Activated CD4-positive, alpha-beta memory T cell treated with anti-CD3 and anti-CD28 coated beads, Interleukin-2, amount 10 ng/mL, durations not matched to agents 7 days and 5 days (primary cell): Measurements from ENCODE around the gene ZNF236. TPM values are rescaled to one million over a fixed set of nuclear protein-coding genes. Genes with fewer than 3 reads are reported as not detected.
A peak's percentile ranks its signal among the peaks of the same experiment; 100 is the strongest.

Experiments used
- CTCF ChIA-PET: fragments of 350-600 bp; sonication (Branson Sonifier 250); formaldehyde crosslinking; loops from one replicate; lab custom pipeline; 2021; ENCODE audit warnings: antibody characterized with exemption, inconsistent platforms; lab: Charles Lee
- POLR2A ChIA-PET: fragments of 350-600 bp; sonication (Branson Sonifier 250); formaldehyde crosslinking; loops from one replicate; lab custom pipeline; 2021; ENCODE audit warnings: antibody characterized with exemption; lab: Charles Lee
- DNase-seq: peaks from one replicate; pipeline ENCODE4 v3.0.0-alpha.2; 2020
- H3K27ac Mint-ChIP-seq: one replicate; pipeline ENCODE4 v1.8.0; 2021; ENCODE audit warnings: mild to moderate bottlenecking, mixed read lengths
- H3K27me3 Mint-ChIP-seq: one replicate; pipeline ENCODE4 v1.8.0; 2021; ENCODE audit warnings: mixed read lengths
- H3K36me3 Mint-ChIP-seq: one replicate; pipeline ENCODE4 v1.8.0; 2021; ENCODE audit warnings: low read depth, mixed read lengths
- H3K4me1 Mint-ChIP-seq: one replicate; pipeline ENCODE4 v1.8.0; 2021; ENCODE audit warnings: mixed read lengths
- H3K4me3 Mint-ChIP-seq: one replicate; pipeline ENCODE4 v1.8.0; 2021; ENCODE audit warnings: mild to moderate bottlenecking, mixed read lengths
- H3K9me3 Mint-ChIP-seq: one replicate; pipeline ENCODE4 v1.8.0; 2021; ENCODE audit warnings: mixed read lengths
- total RNA-seq, 2 experiments: library from RNA; stranded (reverse); gene quantifications; one replicate each; pipeline ENCODE4 v1.2.3, GENCODE V29; 2021

Gene ZNF236
- total RNA-seq, 2 experiments from 2014 or later = 17.9 to 20.2 TPM

DNA sequence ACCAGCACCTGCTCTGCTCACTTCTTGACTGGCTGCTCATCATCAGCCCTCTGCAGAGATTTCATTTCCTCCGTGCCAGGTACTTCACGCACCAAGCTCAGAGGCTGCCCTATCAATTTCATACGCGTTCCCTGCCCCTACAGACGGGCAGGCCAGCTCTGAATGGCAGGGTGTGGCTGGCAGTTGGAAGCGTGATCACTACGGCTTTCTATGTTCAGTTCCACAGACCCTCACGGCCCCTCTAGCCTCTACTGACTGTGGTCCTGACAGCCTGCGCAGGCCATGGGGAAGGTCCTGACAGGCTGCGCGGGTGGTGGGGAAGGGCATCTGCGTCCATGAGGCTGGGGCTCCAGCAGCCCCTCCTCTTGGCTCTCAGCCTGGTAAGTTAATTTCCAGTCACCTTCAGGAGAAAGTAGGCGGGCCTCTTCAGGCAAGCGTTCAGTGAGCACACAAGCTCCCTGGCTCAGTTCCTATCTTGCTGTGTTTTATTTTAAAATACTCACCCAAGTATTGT, 154.8 kb downstream of the ZNF236 start:
- no peaks in the 10 kb centered on the region for H3K27me3 Mint-ChIP-seq
- no peaks in the 10 kb centered on the region for H3K9me3 Mint-ChIP-seq
- ChIA-PET POLR2A (no interaction called here), CTCF (interaction anchor here (0.9 to 1.2 kb wide), 2 partner anchors 12 to 23 kb away, joined by 3 read pairs; no protein-coding TSS in a partner anchor)
- no peaks in the 10 kb centered on the region for H3K36me3 Mint-ChIP-seq
- no peak overlapping the region for H3K27ac Mint-ChIP-seq
- H3K4me1 Mint-ChIP-seq = no peaks in the 10 kb centered on the region
- peak; percentile 14 for DNase-seq
- H3K4me3 Mint-ChIP-seq = no peak overlapping the region

DNA sequence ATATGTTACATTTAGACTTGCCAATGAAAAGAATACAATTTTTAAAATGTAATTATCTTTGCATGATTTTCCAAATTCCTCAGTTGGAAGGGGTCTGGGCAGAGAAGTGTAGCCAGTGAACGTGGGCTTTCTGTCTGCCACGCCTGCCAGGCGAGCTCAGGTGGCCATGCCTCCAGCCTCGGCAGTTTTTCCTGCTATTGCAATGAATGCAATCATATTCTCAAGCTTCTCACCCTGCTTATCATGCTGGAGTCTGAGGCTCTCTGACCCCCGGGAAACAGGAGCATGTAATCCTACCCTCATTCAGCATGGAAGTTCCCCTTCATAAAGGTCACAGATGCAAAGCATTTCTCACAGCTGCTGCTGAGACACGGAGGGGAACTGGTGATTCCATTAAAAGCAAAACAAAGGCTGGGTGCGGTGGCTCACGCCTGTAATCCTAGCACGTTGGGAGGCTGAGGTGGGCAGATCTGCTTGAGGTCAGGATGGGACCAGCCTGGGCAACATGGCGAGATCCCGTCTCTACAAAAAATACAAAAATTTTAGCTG, 155.4 kb downstream of the ZNF236 start:
- POLR2A ChIA-PET = no interaction called here
- no peaks in the 10 kb centered on the region for H3K9me3 Mint-ChIP-seq
- peak; percentile 9 for DNase-seq
- CTCF ChIA-PET = interaction anchor here (0.9 to 1.2 kb wide), 2 partner anchors 11 to 22 kb away, joined by 3 read pairs; no protein-coding TSS in a partner anchor
- no peak overlapping the region for H3K4me3 Mint-ChIP-seq
- H3K27me3 Mint-ChIP-seq = no peaks in the 10 kb centered on the region
- H3K4me1 Mint-ChIP-seq = no peaks in the 10 kb centered on the region
- no peaks in the 10 kb centered on the region for H3K36me3 Mint-ChIP-seq
- no peak overlapping the region for H3K27ac Mint-ChIP-seq

- Mint-ChIP-seq H3K27ac (no peak overlapping the region), H3K9me3 (no peaks in the 10 kb centered on the region), H3K27me3 (no peaks in the 10 kb centered on the region), H3K36me3 (no peaks in the 10 kb centered on the region), H3K4me1 (peaks cover 6% of the 10 kb centered on the region), H3K4me3 (no peak overlapping the region)
- POLR2A ChIA-PET = no interaction called here
- peak; percentile 11 for DNase-seq
- CTCF ChIA-PET = no interaction called here
Measured at GRCh38 chr18:76978616-76979015, 156.3 kb downstream of the ZNF236 start.

DNA sequence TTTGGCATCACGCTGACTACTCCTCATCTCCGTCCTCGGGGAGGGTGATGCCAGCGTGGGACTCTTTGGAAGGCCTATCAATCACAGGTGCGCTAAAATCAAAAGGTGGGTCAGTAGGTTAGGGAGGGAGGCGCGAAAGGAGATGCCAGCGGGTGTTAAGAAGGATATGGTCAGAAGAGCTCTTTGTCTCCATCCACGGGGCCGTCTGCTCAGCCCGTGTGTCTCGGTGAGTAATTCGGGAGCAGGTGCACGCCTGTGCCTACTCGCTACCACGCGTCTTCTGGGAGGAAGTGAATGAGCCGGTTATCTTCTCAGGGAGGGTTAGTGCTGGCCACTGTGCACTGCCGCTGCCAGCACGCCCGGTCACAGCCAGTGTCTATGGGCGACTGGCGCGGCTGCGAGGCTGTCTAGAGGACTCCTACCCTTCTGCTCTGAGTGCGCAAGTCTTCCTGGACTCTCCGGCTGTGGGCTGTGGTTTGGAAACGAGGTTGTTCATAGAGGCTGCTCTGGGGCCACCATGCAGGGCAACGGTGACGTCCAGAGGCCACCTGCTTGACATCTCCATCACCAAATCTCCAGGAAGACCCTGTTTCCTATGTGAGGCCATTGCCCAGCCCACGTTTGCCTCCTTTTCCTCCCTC, 156.9 kb downstream of the ZNF236 start:
- DNase-seq = peak; percentile 13
- ChIA-PET POLR2A (no interaction called here), CTCF (no interaction called here)
- Mint-ChIP-seq H3K36me3 (no peaks in the 10 kb centered on the region), H3K9me3 (no peaks in the 10 kb centered on the region), H3K4me1 (peaks cover 6% of the 10 kb centered on the region), H3K27ac (no peak overlapping the region), H3K27me3 (no peaks in the 10 kb centered on the region), H3K4me3 (no peak overlapping the region)

- no peaks in the 10 kb centered on the region for H3K36me3 Mint-ChIP-seq
- no peak overlapping the region for H3K27ac Mint-ChIP-seq
- H3K4me3 Mint-ChIP-seq = no peak overlapping the region
- H3K27me3 Mint-ChIP-seq = no peaks in the 10 kb centered on the region
- POLR2A ChIA-PET = no interaction called here
- DNase-seq = peak; percentile 10
- CTCF ChIA-PET = no interaction called here
- H3K9me3 Mint-ChIP-seq = no peaks in the 10 kb centered on the region
- H3K4me1 Mint-ChIP-seq = peaks cover 6% of the 10 kb centered on the region
Measured at GRCh38 chr18:76979906-76980305, 157.5 kb downstream of the ZNF236 start.

DNA sequence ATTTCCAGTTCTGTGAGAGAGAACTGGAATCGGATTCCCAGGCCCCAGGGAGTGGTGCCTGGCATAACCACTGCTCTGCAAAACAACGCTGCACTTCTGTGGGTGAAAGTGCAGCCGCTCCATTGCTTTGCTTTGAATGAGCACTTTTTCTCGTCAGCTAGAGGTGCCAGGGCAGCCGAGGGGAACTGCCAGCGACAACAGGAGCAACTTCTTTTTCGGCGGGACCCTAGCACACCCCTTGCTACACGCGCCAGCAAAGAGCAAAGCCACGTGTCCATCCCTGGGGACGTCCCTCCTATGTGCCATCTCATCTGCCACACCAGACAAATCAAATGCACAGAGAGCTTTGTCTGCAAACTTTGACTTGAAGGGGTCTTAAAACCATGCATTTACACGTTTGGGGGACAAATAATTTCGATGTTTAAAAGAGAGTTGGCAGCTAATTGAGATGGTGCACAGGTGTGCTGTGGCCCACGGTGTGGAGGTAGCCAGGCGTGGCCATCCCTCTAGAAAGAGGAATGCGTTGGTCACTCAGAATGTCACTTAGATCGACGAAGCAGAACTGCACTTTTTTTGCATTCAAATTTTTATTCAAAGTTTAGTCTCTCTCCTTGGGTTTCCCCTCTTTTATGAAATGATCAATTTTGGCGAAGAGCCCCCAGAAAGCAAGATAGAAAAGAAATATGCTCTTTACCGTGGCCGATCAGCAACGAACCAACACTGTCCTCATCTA, 158.5 kb downstream of the ZNF236 start:
- no peaks in the 10 kb centered on the region for H3K27me3 Mint-ChIP-seq
- H3K36me3 Mint-ChIP-seq = no peaks in the 10 kb centered on the region
- no peak overlapping the region for H3K4me3 Mint-ChIP-seq
- peaks cover 6% of the 10 kb centered on the region for H3K4me1 Mint-ChIP-seq
- peak; percentile 10 for DNase-seq
- H3K9me3 Mint-ChIP-seq = no peaks in the 10 kb centered on the region
- ChIA-PET CTCF (interaction anchor here (0.6 kb wide), 1 partner anchor 58 kb away, joined by 3 read pairs; no protein-coding TSS in a partner anchor), POLR2A (no interaction called here)
- H3K27ac Mint-ChIP-seq = no peak overlapping the region

DNA sequence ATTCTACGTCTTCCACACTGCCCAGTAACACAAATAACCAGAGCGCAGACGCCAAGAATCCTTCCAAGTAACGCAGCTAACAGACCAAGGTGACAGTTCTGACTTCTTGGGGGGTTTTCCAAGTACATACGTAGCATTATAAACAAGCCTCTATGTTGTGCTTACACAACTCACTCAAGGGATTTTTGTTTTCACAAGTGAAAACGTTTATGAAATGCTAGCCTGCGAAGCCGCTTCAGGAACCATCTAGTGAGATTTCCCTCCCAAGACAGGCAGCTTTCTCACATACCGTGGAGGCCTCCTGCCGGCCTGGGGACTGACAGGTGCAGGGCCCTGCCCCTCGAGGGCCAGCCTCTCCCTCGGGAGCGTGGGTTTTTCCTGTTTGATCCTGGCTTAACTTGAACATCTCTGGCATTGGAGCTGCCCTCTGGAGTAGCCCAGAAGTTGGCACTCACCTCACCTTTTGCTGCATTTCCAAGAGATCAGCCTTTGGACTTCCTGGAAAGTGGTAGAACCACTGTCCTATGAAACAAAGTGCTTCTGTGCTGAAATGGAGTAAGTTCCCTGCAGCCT, 159.1 kb downstream of the ZNF236 start:
- Mint-ChIP-seq H3K4me1 (peaks cover 6% of the 10 kb centered on the region), H3K36me3 (no peaks in the 10 kb centered on the region), H3K27me3 (no peaks in the 10 kb centered on the region), H3K27ac (no peak overlapping the region), H3K4me3 (no peak overlapping the region), H3K9me3 (no peaks in the 10 kb centered on the region)
- CTCF ChIA-PET = interaction anchor here (0.6 to 1.3 kb wide), 3 partner anchors 19 to 80 kb away, joined by 3 read pairs; no protein-coding TSS in a partner anchor
- POLR2A ChIA-PET = no interaction called here
- DNase-seq = peak; percentile 11

- H3K4me1 Mint-ChIP-seq = peaks cover 6% of the 10 kb centered on the region
- CTCF ChIA-PET = interaction anchor here (0.6 to 4.0 kb wide), 13 partner anchors 10 to 229 kb away, joined by 3 to 33 read pairs (median 6); no protein-coding TSS in a partner anchor
- POLR2A ChIA-PET = interaction anchor here (1.3 to 1.6 kb wide), 2 partner anchors 10 to 160 kb away, joined by 4 to 5 read pairs; partner anchors contain the start of gene ZNF236
- H3K4me3 Mint-ChIP-seq = no peak overlapping the region
- H3K36me3 Mint-ChIP-seq = no peaks in the 10 kb centered on the region
- peak; percentile 4 for DNase-seq
- no peaks in the 10 kb centered on the region for H3K27me3 Mint-ChIP-seq
- no peaks in the 10 kb centered on the region for H3K9me3 Mint-ChIP-seq
- H3K27ac Mint-ChIP-seq = no peak overlapping the region
Measured at GRCh38 chr18:76982038-76982437, 159.7 kb downstream of the ZNF236 start.

DNA sequence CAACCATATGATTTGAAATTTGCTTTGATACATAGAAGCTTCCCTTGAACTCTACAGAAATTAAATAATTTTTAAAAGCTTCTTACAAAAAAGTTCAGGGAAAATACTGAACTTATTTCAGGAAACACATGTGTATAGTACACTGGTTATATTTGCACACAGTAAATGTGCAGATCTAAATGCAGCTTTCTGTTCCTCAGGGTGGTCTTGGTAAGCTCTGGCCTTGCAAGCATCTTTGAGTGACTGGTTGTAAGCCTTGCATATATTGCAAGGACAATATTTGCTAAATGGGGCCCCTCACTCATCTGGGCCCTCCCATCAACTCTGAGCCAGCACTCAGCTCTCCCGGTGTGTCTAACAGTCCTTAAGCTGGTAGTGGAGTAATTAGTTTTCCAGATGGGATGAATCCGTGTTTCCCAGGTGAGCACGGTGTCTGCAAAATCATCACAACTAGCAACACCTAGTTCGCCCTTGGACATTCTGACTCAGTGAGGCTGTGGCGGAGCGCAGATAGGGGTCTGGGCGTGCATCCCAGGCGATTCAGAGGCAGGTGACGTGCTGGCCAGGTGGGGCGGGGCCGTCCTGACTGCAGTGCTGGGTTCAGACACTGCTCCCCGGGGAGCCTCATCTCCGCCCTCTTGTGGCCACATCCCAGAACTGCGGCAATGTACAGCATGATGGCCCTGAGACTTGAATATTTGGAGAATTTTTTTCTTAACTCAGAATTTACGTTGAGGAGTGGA, 160.7 kb downstream of the ZNF236 start:
- ChIA-PET POLR2A (interaction anchor here (1.3 to 1.6 kb wide), 2 partner anchors 11 to 161 kb away, joined by 4 to 5 read pairs; partner anchors contain the start of gene ZNF236), CTCF (interaction anchor here (0.6 to 4.0 kb wide), 26 partner anchors 11 to 248 kb away, joined by 3 to 33 read pairs (median 4); partner anchors contain the start of gene MBP)
- DNase-seq = peak; percentile 90
- Mint-ChIP-seq H3K4me3 (no peak overlapping the region), H3K9me3 (no peaks in the 10 kb centered on the region), H3K27ac (no peak overlapping the region), H3K27me3 (no peaks in the 10 kb centered on the region), H3K36me3 (no peaks in the 10 kb centered on the region), H3K4me1 (peaks cover 6% of the 10 kb centered on the region)

DNA sequence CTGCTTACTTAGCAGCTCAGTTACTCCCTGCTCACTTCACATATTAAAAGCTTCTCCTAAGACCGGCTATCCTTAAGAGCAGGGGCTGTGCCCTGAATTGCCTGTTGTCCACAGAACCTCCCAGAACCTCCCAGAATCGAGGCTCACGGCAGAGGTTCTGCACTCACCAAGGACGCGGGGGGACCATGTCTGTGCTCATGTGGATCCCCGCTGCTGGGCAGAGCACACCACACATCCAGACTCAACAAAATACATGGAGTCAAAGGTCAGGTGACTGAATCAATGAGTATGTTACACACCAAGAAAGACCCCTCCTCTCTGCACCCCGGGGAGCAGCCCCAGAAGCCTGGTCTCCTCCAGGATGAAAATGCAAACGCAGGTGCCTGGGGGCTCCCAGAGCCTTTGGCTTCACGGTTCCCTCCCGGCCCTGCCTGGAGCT, 161.3 kb downstream of the ZNF236 start:
- H3K36me3 Mint-ChIP-seq = no peaks in the 10 kb centered on the region
- no peak overlapping the region for H3K27ac Mint-ChIP-seq
- POLR2A ChIA-PET = interaction anchor here (1.3 to 1.6 kb wide), 2 partner anchors 12 to 162 kb away, joined by 4 to 5 read pairs; partner anchors contain the start of gene ZNF236
- H3K4me3 Mint-ChIP-seq = no peak overlapping the region
- CTCF ChIA-PET = interaction anchor here (0.6 to 4.0 kb wide), 20 partner anchors 8 to 248 kb away, joined by 3 to 33 read pairs (median 4); partner anchors contain the start of gene MBP
- peak; percentile 11 for DNase-seq
- H3K9me3 Mint-ChIP-seq = no peaks in the 10 kb centered on the region
- H3K4me1 Mint-ChIP-seq = peaks cover 6% of the 10 kb centered on the region
- no peaks in the 10 kb centered on the region for H3K27me3 Mint-ChIP-seq

GRCh38 chr18:76984193-76985155, 162.1 kb downstream of the ZNF236 start:
- H3K36me3 Mint-ChIP-seq = no peaks in the 10 kb centered on the region
- ChIA-PET CTCF (interaction anchor here (0.8 to 4.0 kb wide), 9 partner anchors 9 to 227 kb away, joined by 3 to 33 read pairs (median 8); no protein-coding TSS in a partner anchor), POLR2A (interaction anchor here (1.1 kb wide), 1 partner anchor 91 kb away, joined by 3 read pairs; no protein-coding TSS in a partner anchor)
- H3K4me1 Mint-ChIP-seq = peaks cover 8% of the 10 kb centered on the region
- no peaks in the 10 kb centered on the region for H3K27me3 Mint-ChIP-seq
- no peaks in the 10 kb centered on the region for H3K9me3 Mint-ChIP-seq
- DNase-seq = peak; percentile 13
- no peak overlapping the region for H3K27ac Mint-ChIP-seq
- H3K4me3 Mint-ChIP-seq = no peak overlapping the region
